HCT116 (cell line): ENCODE measurements around the gene CLEC10A.

Experiments
- ELF1 ChIP-seq: IDR thresholded peaks from 2 replicates; pipeline ENCODE4 v1.6.1; 2012; ENCODE audit warnings: low read depth, borderline replicate concordance
- EZH2 ChIP-seq: fragments of 200-600 bp; sonication (generic); IDR thresholded peaks from 2 replicates; pipeline ENCODE4 v1.6.1; 2017; ENCODE audit warnings: antibody characterized with exemption, mixed run types
- EZH2phosphoT487 ChIP-seq: fragments of 200-600 bp; IDR thresholded peaks from 2 replicates; pipeline ENCODE4 v1.6.1; 2018; ENCODE audit warnings: antibody characterized with exemption, borderline replicate concordance
- JUND ChIP-seq: IDR thresholded peaks from 2 replicates; pipeline ENCODE4 v1.6.1; 2012
- POLR2A ChIP-seq: IDR thresholded peaks from 2 replicates; pipeline ENCODE4 v1.7.0; 2011; ENCODE audit warnings: borderline replicate concordance; ENCODE audit not compliant: insufficient read depth, insufficient read length; ENCODE audit errors: extremely low read depth
- POLR2AphosphoS5 ChIP-seq: IDR thresholded peaks from 2 replicates; pipeline ENCODE4 v1.6.1; 2011; ENCODE audit warnings: mild to moderate bottlenecking, low read depth, low read length, moderate library complexity
- REST ChIP-seq: IDR thresholded peaks from 2 replicates; pipeline ENCODE4 v1.6.1; 2012; ENCODE audit warnings: low read depth
- SRF ChIP-seq: IDR thresholded peaks from 2 replicates; pipeline ENCODE4 v1.6.1; 2012; ENCODE audit warnings: low read depth
- TCF7L2 ChIP-seq: IDR thresholded peaks from 2 replicates; pipeline ENCODE4 v1.7.0; 2011; ENCODE audit warnings: borderline replicate concordance, inconsistent platforms; ENCODE audit not compliant: insufficient read depth, insufficient read length; ENCODE audit errors: extremely low read depth
- YY1 ChIP-seq: IDR thresholded peaks from 2 replicates; pipeline ENCODE4 v1.6.1; 2011; ENCODE audit warnings: low read length, low read depth, moderate library complexity, mild to moderate bottlenecking; ENCODE audit not compliant: insufficient replicate concordance; ENCODE audit errors: extremely low read depth
- ZNF274 ChIP-seq: fragments of 200-500 bp; sonication (Bioruptor generic); IDR thresholded peaks from 2 replicates; pipeline ENCODE4 v1.6.1; 2014; ENCODE audit warnings: mild to moderate bottlenecking, low read depth, low read length, inconsistent platforms
- TF ChIP-seq, protein P1 (sequence below), 3 experiments: fragments of 200-600 bp in 1 of 3; sonication (generic) in 1 of 3; IDR thresholded peaks in 2 of 3; conservative IDR thresholded peaks in 1 of 3; 2 replicates each; pipeline ENCODE4 v1.5.1; 2012 to 2017; ENCODE audit warnings: low read depth in 2 of 3, low read length in 2 of 3, antibody characterized with exemption in 1 of 3, borderline replicate concordance in 1 of 3, control low read depth in 1 of 3, mild to moderate bottlenecking in 1 of 3, mixed read lengths in 1 of 3, mixed run types in 1 of 3, moderate library complexity in 1 of 3; ENCODE audit not compliant: insufficient read depth in 1 of 3
- TF ChIP-seq, protein P2 (sequence below): IDR thresholded peaks from 2 replicates; pipeline ENCODE4 v1.6.1; 2012
- TF ChIP-seq, protein P3 (sequence below): IDR thresholded peaks from 2 replicates; pipeline ENCODE4 v1.6.1; 2011; ENCODE audit warnings: mild to moderate bottlenecking, low read length, moderate library complexity; ENCODE audit not compliant: insufficient replicate concordance; ENCODE audit errors: extremely low read depth

DNA sequence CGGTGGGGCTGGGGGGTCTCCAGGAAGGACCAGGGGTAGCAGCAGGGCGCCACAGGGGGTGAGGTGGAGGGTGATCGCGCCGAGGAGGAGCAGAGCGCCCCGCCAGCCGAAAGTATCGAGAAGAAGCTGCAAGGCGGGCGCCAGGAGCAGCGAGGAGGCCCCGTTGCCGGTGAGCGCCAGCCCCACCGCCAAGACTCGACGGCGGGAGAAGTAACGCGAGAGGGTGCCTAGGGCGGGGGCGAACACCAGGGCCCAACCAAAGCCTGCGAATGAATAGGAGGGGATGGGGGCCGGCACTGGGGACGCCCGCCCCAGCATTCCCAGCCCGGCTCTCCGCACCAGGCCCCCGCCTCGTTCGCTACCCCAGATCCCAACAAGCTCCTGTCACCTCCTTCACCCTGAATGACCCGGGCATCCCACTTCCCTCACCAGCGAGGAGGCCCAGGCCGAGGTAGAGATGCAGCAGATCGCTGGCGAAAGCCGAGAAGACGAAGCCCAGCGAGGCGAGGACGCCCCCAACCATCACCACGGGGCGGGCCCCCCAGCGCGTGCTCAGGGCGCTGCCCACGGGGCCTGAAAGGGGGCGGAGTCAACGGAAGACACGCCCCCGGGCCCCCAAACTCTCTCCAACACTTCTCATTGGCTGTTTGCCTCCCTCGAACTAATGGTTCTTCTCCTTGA is 37.4 kb downstream of the CLEC10A start:
- TF ChIP-seq YY1 (no peak), ELF1 (no peak), JUND (no peak), POLR2A (no peak), EZH2 (no peak), REST (no peak), SRF (no peak), POLR2AphosphoS5 (no peak), ZNF274 (no peak), EZH2phosphoT487 (no peak), TCF7L2 (no peak)
- TF ChIP-seq, protein P1, sequence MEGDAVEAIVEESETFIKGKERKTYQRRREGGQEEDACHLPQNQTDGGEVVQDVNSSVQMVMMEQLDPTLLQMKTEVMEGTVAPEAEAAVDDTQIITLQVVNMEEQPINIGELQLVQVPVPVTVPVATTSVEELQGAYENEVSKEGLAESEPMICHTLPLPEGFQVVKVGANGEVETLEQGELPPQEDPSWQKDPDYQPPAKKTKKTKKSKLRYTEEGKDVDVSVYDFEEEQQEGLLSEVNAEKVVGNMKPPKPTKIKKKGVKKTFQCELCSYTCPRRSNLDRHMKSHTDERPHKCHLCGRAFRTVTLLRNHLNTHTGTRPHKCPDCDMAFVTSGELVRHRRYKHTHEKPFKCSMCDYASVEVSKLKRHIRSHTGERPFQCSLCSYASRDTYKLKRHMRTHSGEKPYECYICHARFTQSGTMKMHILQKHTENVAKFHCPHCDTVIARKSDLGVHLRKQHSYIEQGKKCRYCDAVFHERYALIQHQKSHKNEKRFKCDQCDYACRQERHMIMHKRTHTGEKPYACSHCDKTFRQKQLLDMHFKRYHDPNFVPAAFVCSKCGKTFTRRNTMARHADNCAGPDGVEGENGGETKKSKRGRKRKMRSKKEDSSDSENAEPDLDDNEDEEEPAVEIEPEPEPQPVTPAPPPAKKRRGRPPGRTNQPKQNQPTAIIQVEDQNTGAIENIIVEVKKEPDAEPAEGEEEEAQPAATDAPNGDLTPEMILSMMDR (IDR thresholded peaks at IDR 0.05 in 2 of 3, conservative IDR thresholded peaks at IDR 0.05 in 1 of 3; ENCODE audit: borderline replicate concordance in 1 of 3, insufficient read depth in 1 of 3, low read depth in 2 of 3, low read length in 2 of 3), result no peak
- TF ChIP-seq, protein P2, sequence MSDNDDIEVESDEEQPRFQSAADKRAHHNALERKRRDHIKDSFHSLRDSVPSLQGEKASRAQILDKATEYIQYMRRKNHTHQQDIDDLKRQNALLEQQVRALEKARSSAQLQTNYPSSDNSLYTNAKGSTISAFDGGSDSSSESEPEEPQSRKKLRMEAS, result no peak
- TF ChIP-seq, protein P3, sequence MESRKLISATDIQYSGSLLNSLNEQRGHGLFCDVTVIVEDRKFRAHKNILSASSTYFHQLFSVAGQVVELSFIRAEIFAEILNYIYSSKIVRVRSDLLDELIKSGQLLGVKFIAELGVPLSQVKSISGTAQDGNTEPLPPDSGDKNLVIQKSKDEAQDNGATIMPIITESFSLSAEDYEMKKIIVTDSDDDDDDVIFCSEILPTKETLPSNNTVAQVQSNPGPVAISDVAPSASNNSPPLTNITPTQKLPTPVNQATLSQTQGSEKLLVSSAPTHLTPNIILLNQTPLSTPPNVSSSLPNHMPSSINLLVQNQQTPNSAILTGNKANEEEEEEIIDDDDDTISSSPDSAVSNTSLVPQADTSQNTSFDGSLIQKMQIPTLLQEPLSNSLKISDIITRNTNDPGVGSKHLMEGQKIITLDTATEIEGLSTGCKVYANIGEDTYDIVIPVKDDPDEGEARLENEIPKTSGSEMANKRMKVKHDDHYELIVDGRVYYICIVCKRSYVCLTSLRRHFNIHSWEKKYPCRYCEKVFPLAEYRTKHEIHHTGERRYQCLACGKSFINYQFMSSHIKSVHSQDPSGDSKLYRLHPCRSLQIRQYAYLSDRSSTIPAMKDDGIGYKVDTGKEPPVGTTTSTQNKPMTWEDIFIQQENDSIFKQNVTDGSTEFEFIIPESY, result no peak
